Calu3 (cell line): ENCODE results near the gene DCP1A. TPM values are rescaled to one million over a fixed set of nuclear protein-coding genes. Genes with fewer than 3 reads are reported as not detected.
"Not testable (repeated sequence)": the region's sequence is repeated elsewhere in the genome, so short reads cannot be mapped to it uniquely, and the experiment has no call there.

Experiments used
- BruUV-seq: library from RNA; stranded (reverse); fragments of 400-500 nt; replicated peaks from 2 replicates; lab custom pipeline; 2021; lab: Mats Ljungman, UMichigan
- CTCF ChIA-PET: fragments of 300-600 bp; sonication (Branson Sonifier 250); formaldehyde crosslinking; loops from one replicate; lab custom pipeline; 2022; ENCODE audit warnings: antibody characterized with exemption; lab: Charles Lee
- DNase-seq: peaks from one replicate; pipeline ENCODE4 v3.0.0; 2022
- H3K27ac Mint-ChIP-seq: one replicate; pipeline ENCODE4 v1.8.0; 2022; ENCODE audit warnings: mixed read lengths; ENCODE audit not compliant: unreplicated experiment
- H3K27me3 Mint-ChIP-seq: one replicate; pipeline ENCODE4 v1.8.0; 2022; ENCODE audit warnings: mixed read lengths; ENCODE audit not compliant: unreplicated experiment
- H3K36me3 Mint-ChIP-seq: one replicate; pipeline ENCODE4 v1.8.0; 2022; ENCODE audit warnings: mild to moderate bottlenecking, moderate library complexity, mixed read lengths; ENCODE audit not compliant: insufficient read depth, unreplicated experiment
- H3K4me1 Mint-ChIP-seq: one replicate; pipeline ENCODE4 v1.8.0; 2022; ENCODE audit warnings: mild to moderate bottlenecking, low read depth, mixed read lengths; ENCODE audit not compliant: unreplicated experiment
- H3K4me3 Mint-ChIP-seq: one replicate; pipeline ENCODE4 v1.8.0; 2022; ENCODE audit warnings: mild to moderate bottlenecking, low read depth, moderate library complexity, mixed read lengths; ENCODE audit not compliant: unreplicated experiment
- H3K9me3 Mint-ChIP-seq: one replicate; pipeline ENCODE4 v1.8.0; 2022; ENCODE audit warnings: low read depth, mixed read lengths; ENCODE audit not compliant: unreplicated experiment
- intact Hi-C: fragments of 100-400 bp; cut with micrococcal nuclease; formaldehyde crosslinking; loops from one replicate; pipeline ENCODE4 v1.10.0; 2022; ENCODE audit not compliant: unreplicated experiment
- total RNA-seq: library from RNA; stranded (reverse); gene quantifications from 2 replicates; pipeline ENCODE4 v1.2.3, GENCODE V29; 2022
- TF ChIP-seq, protein P1 (sequence below): fragments of 200-600 bp; IDR thresholded peaks from one replicate; pipeline ENCODE4 v1.8.0; 2022; ENCODE audit warnings: antibody characterized with exemption; ENCODE audit not compliant: unreplicated experiment

The DCP1A gene
- total RNA-seq, 1 experiment from 2014 or later: 27.4 TPM

DNA sequence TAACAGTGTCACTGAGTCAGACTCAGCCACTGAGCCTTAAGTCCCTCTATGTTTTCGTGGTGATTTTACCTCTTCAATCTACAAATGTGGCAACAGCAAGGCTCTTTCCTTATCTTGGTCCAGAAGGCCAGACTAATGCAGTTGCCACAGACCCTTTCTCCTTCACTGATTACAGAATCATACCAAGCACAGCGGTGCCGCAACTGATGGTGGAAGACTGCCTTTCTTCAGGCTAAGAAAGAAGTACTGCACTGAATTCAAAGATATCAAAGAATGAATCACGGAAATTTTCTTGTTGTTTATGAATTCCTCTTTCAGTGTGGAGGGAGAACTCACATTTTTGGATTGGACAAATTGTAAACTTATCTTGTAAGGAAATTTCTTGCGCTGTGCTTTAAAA, 18.6 kb downstream of the DCP1A start:
- BruUV-seq: no TSS peak
- Mint-ChIP-seq H3K27ac (no peak overlapping the region), H3K4me3 (no peak overlapping the region), H3K4me1 (no peaks in the 10 kb centered on the region), H3K9me3 (no peaks in the 10 kb centered on the region), H3K36me3 (peaks cover 8% of the 10 kb centered on the region), H3K27me3 (no peaks in the 10 kb centered on the region)
- intact Hi-C loops: no loop called here
- no peak for DNase-seq
- TF ChIP-seq, protein P1, sequence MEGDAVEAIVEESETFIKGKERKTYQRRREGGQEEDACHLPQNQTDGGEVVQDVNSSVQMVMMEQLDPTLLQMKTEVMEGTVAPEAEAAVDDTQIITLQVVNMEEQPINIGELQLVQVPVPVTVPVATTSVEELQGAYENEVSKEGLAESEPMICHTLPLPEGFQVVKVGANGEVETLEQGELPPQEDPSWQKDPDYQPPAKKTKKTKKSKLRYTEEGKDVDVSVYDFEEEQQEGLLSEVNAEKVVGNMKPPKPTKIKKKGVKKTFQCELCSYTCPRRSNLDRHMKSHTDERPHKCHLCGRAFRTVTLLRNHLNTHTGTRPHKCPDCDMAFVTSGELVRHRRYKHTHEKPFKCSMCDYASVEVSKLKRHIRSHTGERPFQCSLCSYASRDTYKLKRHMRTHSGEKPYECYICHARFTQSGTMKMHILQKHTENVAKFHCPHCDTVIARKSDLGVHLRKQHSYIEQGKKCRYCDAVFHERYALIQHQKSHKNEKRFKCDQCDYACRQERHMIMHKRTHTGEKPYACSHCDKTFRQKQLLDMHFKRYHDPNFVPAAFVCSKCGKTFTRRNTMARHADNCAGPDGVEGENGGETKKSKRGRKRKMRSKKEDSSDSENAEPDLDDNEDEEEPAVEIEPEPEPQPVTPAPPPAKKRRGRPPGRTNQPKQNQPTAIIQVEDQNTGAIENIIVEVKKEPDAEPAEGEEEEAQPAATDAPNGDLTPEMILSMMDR: no peak
- CTCF ChIA-PET: no interaction called here

DNA sequence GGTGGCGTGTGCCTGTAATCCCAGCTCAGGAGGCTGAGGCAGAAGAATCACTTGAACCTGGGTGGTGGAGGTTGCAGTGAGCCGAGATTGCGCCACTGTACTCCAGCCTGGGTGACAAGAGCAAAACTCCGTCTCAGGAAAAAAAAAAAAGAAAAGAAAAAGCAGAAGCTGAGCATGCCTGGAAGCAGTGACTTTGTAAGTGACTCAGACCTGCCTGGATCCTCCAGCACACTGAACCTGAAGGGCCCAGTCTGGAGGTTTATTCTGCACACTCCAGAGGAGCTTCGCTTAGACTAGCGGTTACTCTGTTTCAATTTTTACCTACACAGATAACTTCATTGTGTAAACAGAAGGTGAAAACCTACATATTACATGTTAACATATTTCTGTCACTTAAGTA, 19.4 kb downstream of the DCP1A start:
- DNase-seq, intact Hi-C loops, H3K27me3 Mint-ChIP-seq, H3K27ac Mint-ChIP-seq, CTCF ChIA-PET, H3K36me3 Mint-ChIP-seq, BruUV-seq, H3K4me1 Mint-ChIP-seq, H3K9me3 Mint-ChIP-seq, H3K4me3 Mint-ChIP-seq: not testable (repeated sequence)

DNA sequence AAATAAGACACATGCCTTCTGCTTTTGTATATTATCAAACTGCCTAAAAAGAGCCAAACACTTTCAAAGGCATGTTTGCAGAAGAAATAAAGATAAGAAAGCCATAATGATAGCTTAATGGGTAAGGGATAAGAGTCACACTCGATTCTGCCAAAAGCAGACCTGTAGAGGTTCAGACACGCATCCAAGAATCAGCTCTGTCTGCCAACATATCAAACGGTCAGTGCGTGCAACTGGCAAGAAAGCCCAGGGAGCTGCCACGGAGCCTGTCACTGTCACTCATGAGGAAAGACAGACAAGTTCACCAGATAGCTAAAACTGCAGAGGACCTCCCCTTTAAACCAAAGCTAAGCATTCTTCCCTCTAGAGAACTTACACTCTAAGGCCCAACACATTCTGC, 23.2 kb downstream of the DCP1A start:
- TF ChIP-seq, protein P1: no peak
- CTCF ChIA-PET: no interaction called here
- intact Hi-C loops: no loop called here
- BruUV-seq: no TSS peak
- no peak overlapping the region for H3K27ac Mint-ChIP-seq
- H3K4me1 Mint-ChIP-seq: no peaks in the 10 kb centered on the region
- H3K9me3 Mint-ChIP-seq: no peaks in the 10 kb centered on the region
- H3K27me3 Mint-ChIP-seq: no peaks in the 10 kb centered on the region
- H3K36me3 Mint-ChIP-seq: peaks cover 6% of the 10 kb centered on the region
- no peak for DNase-seq
- H3K4me3 Mint-ChIP-seq: no peak overlapping the region

DNA sequence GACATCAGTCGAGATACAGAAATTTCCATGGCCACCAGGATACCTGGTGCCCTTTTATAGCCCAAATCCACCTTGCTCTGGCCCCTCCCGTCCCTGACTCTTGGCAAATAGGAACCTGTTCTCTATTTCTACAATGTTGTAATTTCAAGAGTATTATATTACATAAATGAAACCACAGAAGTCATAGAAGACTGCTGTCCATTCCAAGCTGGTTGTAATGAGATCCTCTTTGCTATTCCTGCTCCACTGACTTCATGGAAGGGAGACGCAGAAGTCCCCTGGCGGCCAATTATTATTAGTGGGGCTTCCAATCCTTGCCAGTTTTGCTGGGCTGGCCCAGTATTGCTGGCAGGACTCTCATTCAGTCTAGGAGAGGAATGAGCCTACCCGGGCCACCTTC, 26.6 kb downstream of the DCP1A start:
- Mint-ChIP-seq H3K4me1 (no peaks in the 10 kb centered on the region), H3K27ac (no peak overlapping the region), H3K4me3 (no peak overlapping the region), H3K36me3 (no peaks in the 10 kb centered on the region), H3K9me3 (no peaks in the 10 kb centered on the region), H3K27me3 (no peaks in the 10 kb centered on the region)
- intact Hi-C loops: no loop called here
- CTCF ChIA-PET: no interaction called here
- BruUV-seq: no TSS peak
- TF ChIP-seq, protein P1: no peak
- DNase-seq: no peak

DNA sequence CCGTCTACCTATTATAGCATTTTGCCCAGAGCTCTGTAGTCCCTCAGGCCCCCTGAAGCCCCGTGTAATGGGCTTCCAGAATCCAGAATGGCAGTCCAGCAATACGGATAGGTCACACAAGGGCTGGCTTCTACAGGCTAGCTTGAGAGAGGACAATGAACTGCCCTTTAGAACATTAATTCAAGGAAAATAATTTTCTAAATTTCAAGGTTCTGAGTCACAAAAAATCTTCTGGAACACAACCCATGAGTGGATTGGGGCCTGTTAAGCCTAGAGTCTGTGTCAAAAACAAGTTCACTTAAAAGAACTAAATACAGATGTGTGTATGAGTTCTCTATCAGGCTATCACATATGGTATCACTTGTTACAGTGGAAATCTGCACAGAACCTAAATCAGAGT, 28.8 kb downstream of the DCP1A start:
- DNase-seq: no peak
- Mint-ChIP-seq H3K4me3 (no peak overlapping the region), H3K27me3 (no peaks in the 10 kb centered on the region), H3K36me3 (no peaks in the 10 kb centered on the region), H3K27ac (no peak overlapping the region), H3K4me1 (no peaks in the 10 kb centered on the region), H3K9me3 (no peaks in the 10 kb centered on the region)
- TF ChIP-seq, protein P1: no peak
- CTCF ChIA-PET: no interaction called here
- intact Hi-C loops: no loop called here
- BruUV-seq: no TSS peak
